HCT116 (cell line): ENCODE measurements around the gene TPD52L2. TPM values are rescaled to one million over a fixed set of nuclear protein-coding genes. Genes with fewer than 3 reads are reported as not detected.

ENCODE experiments used
- ATAC-seq: fragments of 200-7000 bp; cut with Tn5 transposase; 2 replicates; pipeline ENCODE4 v1.9.1; 2020; ENCODE audit warnings: mild to moderate bottlenecking, moderate library complexity
- BruUV-seq: library from RNA; stranded (reverse); fragments of 400-500 nt; replicated peaks from 2 replicates; lab custom pipeline; 2021; lab: Mats Ljungman, UMichigan
- CTCF ChIA-PET: fragments of 300-600 bp; sonication (Branson Sonifier 250); formaldehyde crosslinking; loops from one replicate; lab custom pipeline; 2021; ENCODE audit warnings: antibody characterized with exemption; lab: Charles Lee
- POLR2A ChIA-PET: fragments of 300-600, 350-600 bp; sonication (Branson Sonifier 250); formaldehyde crosslinking; loops from one replicate; lab custom pipeline; 2021; ENCODE audit warnings: antibody characterized with exemption; lab: Charles Lee
- RAD21 ChIA-PET, 2 experiments: fragments of 300-600 bp; sonication (Branson Sonifier 250); formaldehyde crosslinking; loops; one replicate each; lab custom pipeline; 2023; ENCODE audit warnings: low total read pairs in 2 of 2; ENCODE audit not compliant: uncharacterized antibody in 2 of 2, unreplicated experiment in 2 of 2, low non-redundant PET in 1 of 2; lab: Charles Lee
- DNase-seq: peaks from one replicate; pipeline ENCODE4 v3.0.0-alpha.2; 2010; ENCODE audit warnings: low read depth, low spot score
- H2AFZ ChIP-seq: fragments of 200-600 bp; shearing (Covaris generic), sonication (generic); 2 replicates; pipeline ENCODE4 v1.6.1; 2017; ENCODE audit warnings: low read depth, mixed run types, mixed read lengths, antibody characterized with exemption, low read length; ENCODE audit not compliant: poor library complexity, severe bottlenecking
- H3K27ac ChIP-seq: 2 replicates; pipeline ENCODE4 v1.5.1; 2012; ENCODE audit warnings: low read depth, low read length
- H3K27me3 ChIP-seq: fragments of 200-600 bp; sonication (generic); 2 replicates; pipeline ENCODE4 v1.6.1; 2016; ENCODE audit warnings: mixed run types, low read length, mixed read lengths; ENCODE audit not compliant: insufficient read depth
- H3K36me3 ChIP-seq, 2 experiments: fragments of 200-500 bp in 1 of 2; fragments of 200-600 bp in 1 of 2; sonication (Bioruptor generic) in 1 of 2; sonication (generic) in 1 of 2; 2 replicates each; pipeline versions ENCODE4 v1.5.1 to v1.6.1; 2014 to 2016; ENCODE audit warnings: low read length in 2 of 2, inconsistent platforms in 1 of 2, mixed read lengths in 1 of 2, mixed run types in 1 of 2; ENCODE audit not compliant: insufficient read depth in 2 of 2, control insufficient read depth in 1 of 2
- H3K4me1 ChIP-seq, 2 experiments: fragments of 200-600 bp in 1 of 2; sonication (generic) in 1 of 2; 2 replicates each; pipeline versions ENCODE4 v1.5.1 to v1.6.1; 2012 to 2017; ENCODE audit warnings: low read length in 2 of 2, inconsistent platforms in 1 of 2, mild to moderate bottlenecking in 1 of 2, mixed read lengths in 1 of 2, mixed run types in 1 of 2, moderate library complexity in 1 of 2; ENCODE audit not compliant: insufficient read depth in 2 of 2, control insufficient read depth in 1 of 2
- H3K4me2 ChIP-seq: fragments of 200-600 bp; sonication (generic); 2 replicates; pipeline ENCODE4 v1.6.1; 2017; ENCODE audit warnings: mixed run types, low read length, mixed read lengths
- H3K4me3 ChIP-seq, 2 experiments: fragments of 200-600 bp in 1 of 2; sonication (generic) in 1 of 2; replicated peaks in 1 of 2; 2 replicates each; pipeline ENCODE4 v1.5.1; 2011 to 2016; ENCODE audit warnings: low read length in 2 of 2, control low read depth in 1 of 2, low read depth in 1 of 2, mild to moderate bottlenecking in 1 of 2, mixed read lengths in 1 of 2, mixed run types in 1 of 2
- H3K79me2 ChIP-seq: fragments of 200-600 bp; sonication (generic); 2 replicates; pipeline ENCODE4 v1.6.1; 2017; ENCODE audit warnings: mild to moderate bottlenecking, mixed run types, low read length, moderate library complexity, mixed read lengths; ENCODE audit not compliant: insufficient read depth
- H3K9ac ChIP-seq: fragments of 200-600 bp; sonication (generic); 2 replicates; pipeline ENCODE4 v1.6.1; 2016; ENCODE audit warnings: low read length, mixed read lengths
- H3K9me2 ChIP-seq: fragments of 200-600 bp; sonication (generic), shearing (Covaris generic); 2 replicates; pipeline ENCODE4 v1.6.1; 2017; ENCODE audit warnings: mixed run types, mild to moderate bottlenecking, moderate library complexity; ENCODE audit not compliant: insufficient read depth
- H3K9me3 ChIP-seq, 2 experiments: fragments of 200-500 bp in 1 of 2; fragments of 200-600 bp in 1 of 2; sonication (Bioruptor generic) in 1 of 2; sonication (generic) in 1 of 2; 2 replicates each; pipeline ENCODE4 v1.6.1; 2014 to 2017; ENCODE audit warnings: low read length in 2 of 2, mixed read lengths in 2 of 2, inconsistent platforms in 1 of 2, low read depth in 1 of 2, mild to moderate bottlenecking in 1 of 2, mixed run types in 1 of 2, moderate library complexity in 1 of 2; ENCODE audit not compliant: control insufficient read depth in 1 of 2, insufficient read depth in 1 of 2
- H4K20me1 ChIP-seq: fragments of 200-600 bp; sonication (generic), shearing (Covaris generic); 2 replicates; pipeline ENCODE4 v1.6.1; 2017; ENCODE audit warnings: mixed run types, mild to moderate bottlenecking, moderate library complexity; ENCODE audit not compliant: insufficient read depth
- ATF3 ChIP-seq: IDR thresholded peaks from 2 replicates; pipeline ENCODE4 v1.6.1; 2012
- CBX3 ChIP-seq: IDR thresholded peaks from 2 replicates; pipeline ENCODE4 v1.6.1; 2012; ENCODE audit warnings: low read depth
- CEBPB ChIP-seq: IDR thresholded peaks from 2 replicates; pipeline ENCODE4 v1.6.1; 2012; ENCODE audit warnings: low read depth
- EGR1 ChIP-seq: IDR thresholded peaks from 2 replicates; pipeline ENCODE4 v1.6.1; 2012; ENCODE audit warnings: low read depth
- ELF1 ChIP-seq: IDR thresholded peaks from 2 replicates; pipeline ENCODE4 v1.6.1; 2012; ENCODE audit warnings: low read depth, borderline replicate concordance
- EZH2 ChIP-seq: fragments of 200-600 bp; sonication (generic); IDR thresholded peaks from 2 replicates; pipeline ENCODE4 v1.6.1; 2017; ENCODE audit warnings: antibody characterized with exemption, mixed run types
- FOSL1 ChIP-seq: IDR thresholded peaks from 2 replicates; pipeline ENCODE4 v1.6.1; 2012; ENCODE audit warnings: low read depth
- MAX ChIP-seq: IDR thresholded peaks from 2 replicates; pipeline ENCODE4 v1.6.1; 2012
- POLR2A ChIP-seq: IDR thresholded peaks from 2 replicates; pipeline ENCODE4 v1.7.0; 2011; ENCODE audit warnings: borderline replicate concordance; ENCODE audit not compliant: insufficient read depth, insufficient read length; ENCODE audit errors: extremely low read depth
- POLR2AphosphoS5 ChIP-seq: IDR thresholded peaks from 2 replicates; pipeline ENCODE4 v1.6.1; 2011; ENCODE audit warnings: mild to moderate bottlenecking, low read depth, low read length, moderate library complexity
- RAD21 ChIP-seq: IDR thresholded peaks from 2 replicates; pipeline ENCODE4 v1.6.1; 2012; ENCODE audit warnings: low read depth, mild to moderate bottlenecking
- SP1 ChIP-seq: IDR thresholded peaks from 2 replicates; pipeline ENCODE4 v1.6.1; 2012; ENCODE audit warnings: low read depth
- TCF7L2 ChIP-seq: IDR thresholded peaks from 2 replicates; pipeline ENCODE4 v1.7.0; 2011; ENCODE audit warnings: borderline replicate concordance, inconsistent platforms; ENCODE audit not compliant: insufficient read depth, insufficient read length; ENCODE audit errors: extremely low read depth
- YY1 ChIP-seq: IDR thresholded peaks from 2 replicates; pipeline ENCODE4 v1.6.1; 2011; ENCODE audit warnings: low read length, low read depth, moderate library complexity, mild to moderate bottlenecking; ENCODE audit not compliant: insufficient replicate concordance; ENCODE audit errors: extremely low read depth
- ZFX ChIP-seq: fragments of 450-650 bp; IDR thresholded peaks from 2 replicates; pipeline ENCODE4 v1.6.1; 2017
- ZNF274 ChIP-seq: fragments of 200-500 bp; sonication (Bioruptor generic); IDR thresholded peaks from 2 replicates; pipeline ENCODE4 v1.6.1; 2014; ENCODE audit warnings: mild to moderate bottlenecking, low read depth, low read length, inconsistent platforms
- intact Hi-C: fragments of 100-400 bp; cut with micrococcal nuclease; formaldehyde crosslinking; loops from 2 replicates; pipeline ENCODE4 v1.10.0; 2022
- total RNA-seq: library from RNA; stranded (reverse); gene quantifications from one replicate; pipeline ENCODE4 v1.2.1, GENCODE V29; 2021; ENCODE audit not compliant: unreplicated experiment

Gene TPD52L2
- total RNA-seq, 1 experiment from 2014 or later, result 149 TPM

DNA sequence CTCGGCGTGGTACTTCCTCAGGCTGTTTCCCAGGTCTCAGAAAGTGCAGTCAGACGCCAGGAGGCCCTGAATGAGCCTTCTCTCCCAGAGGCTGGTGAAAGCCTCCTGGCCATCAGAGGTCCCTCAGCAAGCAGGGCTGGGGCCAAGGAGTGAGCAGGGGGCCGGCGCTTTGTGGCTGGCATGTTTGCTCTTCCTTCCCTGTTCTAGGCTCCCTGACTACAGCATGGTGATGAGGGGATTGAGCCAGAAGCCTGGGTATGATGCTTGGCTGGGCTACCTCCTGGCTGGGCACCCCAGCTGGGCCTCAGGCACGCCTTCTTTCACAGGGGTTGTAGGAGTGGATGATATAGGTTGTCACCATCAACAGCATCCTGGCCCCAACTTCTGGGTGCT is 18.1 kb downstream of the TPD52L2 start:
- no peak overlapping the region for H3K9ac ChIP-seq
- peaks cover 86% of the 10 kb centered on the region for H3K79me2 ChIP-seq

More for the DNA sequence above, 18.1 kb downstream of the TPD52L2 start:
- Histone ChIP-seq H3K4me1 (no peaks in the 10 kb centered on the region), H3K27ac (no peak overlapping the region; the same call in 1 of the 2 replicates), H3K9me2 (no peaks in the 10 kb centered on the region), H3K4me2 (no peak overlapping the region), H2AFZ (no peak overlapping the region), H3K4me3 (no peak overlapping the region), H3K36me3 (peaks cover 21 to 43% of the 10 kb centered on the region in 2 experiments), H4K20me1 (no peaks in the 10 kb centered on the region), H3K9me3 (no peaks in the 10 kb centered on the region)
- DNase-seq, result no peak
- ChIA-PET CTCF (no interaction called here), POLR2A (no interaction called here), RAD21 (no interaction called here)
- BruUV-seq, result no TSS peak
- no peak for TF ChIP-seq ATF3
- no peak for TF ChIP-seq SP1
- no peak for TF ChIP-seq YY1
- no peak for TF ChIP-seq CEBPB
- TF ChIP-seq CBX3, result no peak
- TF ChIP-seq EGR1, result no peak
- TF ChIP-seq ELF1, result no peak
- TF ChIP-seq EZH2, result no peak
- TF ChIP-seq POLR2A, result no peak
- no peak for TF ChIP-seq RAD21
- no peak for TF ChIP-seq MAX
- TF ChIP-seq TCF7L2, result no peak
- TF ChIP-seq FOSL1, result no peak
- TF ChIP-seq ZFX, result no peak
- TF ChIP-seq ZNF274, result no peak
- TF ChIP-seq POLR2AphosphoS5, result no peak
- TF ChIP-seq, all 23 proteins: peak for 0
- no peaks in the 10 kb centered on the region for H3K27me3 ChIP-seq
- no peak for ATAC-seq
- intact Hi-C loops, result no loop called here
